ENCODE results near the gene LRBA.

Gene LRBA

GRCh38 chr4:150230561-150230960 is 784.5 kb downstream of the LRBA start:
- DNase-seq, result no peak

GRCh38 chr4:150229520-150229919 is 785.6 kb downstream of the LRBA start:
- no peak for DNase-seq

DNA sequence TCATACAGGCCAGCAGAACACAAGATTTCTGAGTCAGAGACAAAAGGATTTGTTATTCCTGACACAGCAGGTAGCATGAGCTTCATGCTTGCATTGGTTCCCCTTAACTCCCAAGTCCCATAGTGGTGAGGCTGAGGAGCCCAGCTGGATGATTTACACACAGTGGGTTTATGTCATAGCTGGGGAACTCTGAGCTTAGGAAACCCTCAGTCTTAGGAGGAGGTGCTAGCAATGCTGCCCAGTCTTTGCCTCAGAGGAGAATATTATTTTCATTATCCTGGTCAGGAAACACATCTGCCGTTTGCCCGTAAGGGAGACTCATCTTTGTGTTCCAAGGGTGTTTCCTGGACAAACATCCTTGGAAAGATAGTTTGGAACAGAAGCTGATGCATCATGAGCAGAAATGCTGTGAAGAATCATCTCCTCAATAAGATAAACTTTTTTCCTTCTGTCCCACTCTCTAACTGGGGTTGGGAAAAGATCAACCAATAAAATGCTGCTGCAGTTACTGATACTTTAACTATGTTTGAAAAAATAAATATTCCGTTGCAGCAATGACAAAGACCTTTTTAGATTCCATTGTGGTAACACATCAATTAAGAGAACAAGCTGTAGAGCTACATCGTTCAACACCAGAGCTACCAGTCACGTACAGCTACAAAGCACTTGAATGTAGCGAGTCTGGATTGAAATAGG is 790.0 kb downstream of the LRBA start:
- DNase-seq, result no peak

GRCh38 chr4:150219841-150220240 is 795.2 kb downstream of the LRBA start:
- no peak for DNase-seq

- DNase-seq, result no peak
These were observed 796.6 kb downstream of the LRBA start for GRCh38 chr4:150218447-150218846.

DNA sequence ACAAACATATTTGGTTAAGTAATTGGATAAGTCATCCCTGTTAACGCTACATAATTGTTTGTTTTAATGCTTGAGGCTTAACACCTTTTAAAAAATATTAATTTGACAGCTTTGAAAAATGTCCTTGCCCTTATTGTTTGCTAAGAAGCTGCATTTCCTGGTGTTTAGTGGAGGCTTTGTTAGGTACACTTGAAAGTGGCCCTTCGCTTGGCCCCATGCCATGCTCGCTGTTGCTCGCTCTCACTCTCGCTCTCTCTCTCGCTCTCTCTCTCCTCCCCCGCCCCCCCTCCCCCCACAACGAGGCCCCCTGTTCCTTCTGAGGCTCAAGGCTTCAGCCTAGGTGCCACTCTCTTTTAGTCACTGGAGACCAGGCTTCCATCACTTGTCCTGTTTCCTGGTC is 797.3 kb downstream of the LRBA start:
- peak; percentile 58 for DNase-seq

- peak; percentile 41 for DNase-seq
These were observed 797.9 kb downstream of the LRBA start for GRCh38 chr4:150217192-150217591.

GRCh38 chr4:150216726-150217125 is 798.4 kb downstream of the LRBA start:
- DNase-seq, result no peak

- no peak for DNase-seq
These were observed 799.5 kb downstream of the LRBA start for GRCh38 chr4:150215601-150216000.

All from NCI-H510A treated with DMSO at 0.1 percent for 48 hours (cell line).